ENCODE data around the gene ATP2B2.

DNA sequence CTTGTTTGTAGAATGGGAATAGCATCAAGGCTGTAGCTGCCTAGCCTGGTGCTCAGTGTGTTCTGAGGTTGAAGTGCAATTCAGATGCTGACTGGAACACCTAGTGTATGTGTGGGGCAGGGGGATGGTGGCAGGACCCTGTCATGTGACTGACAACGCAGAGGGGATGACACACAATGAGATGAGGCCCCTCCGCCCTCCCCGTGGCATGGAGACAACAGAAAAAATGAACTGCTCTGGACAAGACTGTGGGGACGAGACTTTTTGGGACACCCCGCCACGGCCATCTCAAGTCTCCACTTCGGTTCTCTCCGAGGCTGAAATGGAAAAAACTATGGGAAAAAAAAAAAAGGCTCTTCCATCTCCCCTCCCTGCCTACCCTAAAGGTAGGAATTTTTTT is 174.1 kb downstream of the ATP2B2 start:
- no peak for TF ChIP-seq EZH2 (IDR thresholded peaks at IDR 0.05)
- TF ChIP-seq, protein P1, sequence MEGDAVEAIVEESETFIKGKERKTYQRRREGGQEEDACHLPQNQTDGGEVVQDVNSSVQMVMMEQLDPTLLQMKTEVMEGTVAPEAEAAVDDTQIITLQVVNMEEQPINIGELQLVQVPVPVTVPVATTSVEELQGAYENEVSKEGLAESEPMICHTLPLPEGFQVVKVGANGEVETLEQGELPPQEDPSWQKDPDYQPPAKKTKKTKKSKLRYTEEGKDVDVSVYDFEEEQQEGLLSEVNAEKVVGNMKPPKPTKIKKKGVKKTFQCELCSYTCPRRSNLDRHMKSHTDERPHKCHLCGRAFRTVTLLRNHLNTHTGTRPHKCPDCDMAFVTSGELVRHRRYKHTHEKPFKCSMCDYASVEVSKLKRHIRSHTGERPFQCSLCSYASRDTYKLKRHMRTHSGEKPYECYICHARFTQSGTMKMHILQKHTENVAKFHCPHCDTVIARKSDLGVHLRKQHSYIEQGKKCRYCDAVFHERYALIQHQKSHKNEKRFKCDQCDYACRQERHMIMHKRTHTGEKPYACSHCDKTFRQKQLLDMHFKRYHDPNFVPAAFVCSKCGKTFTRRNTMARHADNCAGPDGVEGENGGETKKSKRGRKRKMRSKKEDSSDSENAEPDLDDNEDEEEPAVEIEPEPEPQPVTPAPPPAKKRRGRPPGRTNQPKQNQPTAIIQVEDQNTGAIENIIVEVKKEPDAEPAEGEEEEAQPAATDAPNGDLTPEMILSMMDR (IDR thresholded peaks at IDR 0.05) = no peak
- TF ChIP-seq EZH2phosphoT487 (IDR thresholded peaks at IDR 0.05) = no peak
